Adrenal gland (tissue), 12 donors: ENCODE measurements around the gene TEKT1. TPM values are rescaled to one million over a fixed set of nuclear protein-coding genes. Genes with fewer than 3 reads are reported as not detected.

Experiments
- DNase-seq, 7 donors: peaks; one replicate each; pipeline ENCODE4 v3.0.0-alpha.2; 2019 to 2020
- H3K27ac ChIP-seq, 5 donors: fragments of 200-600 bp; sonication (generic) in 4 of 5; 1 replicate in 3 of 5; 2 replicates in 2 of 5; pipeline versions ENCODE4 v1.5.1 to v1.8.0; 2016 to 2020; ENCODE audit warnings: mild to moderate bottlenecking in 1 of 5
- H3K27me3 ChIP-seq: fragments of 200-600 bp; 2 replicates; pipeline ENCODE4 v1.8.0; 2021
- H3K36me3 ChIP-seq, 2 donors: fragments of 200-600 bp; replicated peaks in 1 of 2; 1 replicate in 1 of 2; 2 replicates in 1 of 2; pipeline versions ENCODE4 v1.5.1 to v1.8.0; 2018 to 2022
- H3K4me1 ChIP-seq, 2 donors: fragments of 200-600 bp; replicated peaks in 1 of 2; 1 replicate in 1 of 2; 2 replicates in 1 of 2; pipeline versions ENCODE4 v1.5.1 to v1.8.0; 2018 to 2021
- H3K4me3 ChIP-seq, 4 donors: fragments of 200-600 bp; sonication (generic) in 3 of 4; one replicate each; pipeline ENCODE4 v1.5.1; 2016 to 2018
- H3K9me3 ChIP-seq, 3 donors: fragments of 200-600 bp; sonication (generic) in 1 of 3; replicated peaks in 1 of 3; 1 replicate in 2 of 3; 2 replicates in 1 of 3; pipeline versions ENCODE4 v1.5.1 to v1.8.0; 2016 to 2021
- POLR2A ChIP-seq, 2 donors: fragments of 450-650 bp; IDR thresholded peaks; one replicate each; pipeline ENCODE4 v1.6.1; 2017; ENCODE audit warnings: antibody characterized with exemption in 2 of 2, mild to moderate bottlenecking in 2 of 2, moderate library complexity in 1 of 2
- WGBS, 4 donors: extraction: QIAGEN DNeasy Blood & Tissue Kit in 2 of 4; methylation state at CpG; one replicate each; pipeline versions ENCODE4 v1.1.5 to v1.1.7; 2013 to 2017; 5-methylcytosine and 5-hydroxymethylcytosine counted together
- intact Hi-C, 2 donors: fragments of 100-400 bp; cut with DNase I; formaldehyde crosslinking; loops; one replicate each; pipeline versions ENCODE4 v1.14.1 to v1.15.0; 2022 to 2023
- polyA plus RNA-seq, 3 donors: library from polyadenylated mRNA; stranded (reverse); fragments of 200-250 nt in 2 of 3; fragments of 350-450 nt in 1 of 3; fragmentation: Illumina TruSeq in 1 of 3; extraction: RNeasy Lipid Tissue Mini Kit (QIAGEN cat#74804) in 1 of 3; gene quantifications; one replicate each; pipeline ENCODE4 v1.2.3, GENCODE V29; 2013 to 2014
- total RNA-seq, 9 donors: library from RNA; depleted of rRNA in 4 of 9; stranded (reverse); fragments of >200 nt in 4 of 9; fragments of 120-200 nt in 1 of 9; fragmentation: NEBNext Ultra II Directional in 1 of 9; extraction: Animal tissue kit (Norgen Biotek cat#: 25700) in 1 of 9; gene quantifications; one replicate each; pipeline versions ENCODE4 v1.1.0 to v1.2.4, GENCODE V29; 2013 to 2023
- TF ChIP-seq, protein P1 (sequence below), 6 experiments: fragments of 450-650 bp in 4 of 6; fragments of 200-600 bp in 2 of 6; sonication (generic) in 1 of 6; IDR thresholded peaks; 1 replicate in 5 of 6; 2 replicates in 1 of 6; pipeline versions ENCODE4 v1.5.1 to v1.8.0; 2016 to 2021; ENCODE audit warnings: antibody characterized with exemption in 6 of 6, mild to moderate bottlenecking in 2 of 6, moderate library complexity in 1 of 6
- donor health status: healthy with polysubstance abuse.
- donor health status: Bipolar disorder and iron deficiency.
- donor health status: DM: yes; HTN: yes; CAD: no.
- donor health status: DM: no; HTN: no; CAD: no.
- donor health status: DM: no; HTN: no; CAD: no.
- donor health status: DM: yes; HTN: yes; CAD: no.

Gene TEKT1
- total and polyA plus RNA-seq, 12 donors, result 0.06 to 0.55 (median 0.16) TPM; not detected in 8

DNA sequence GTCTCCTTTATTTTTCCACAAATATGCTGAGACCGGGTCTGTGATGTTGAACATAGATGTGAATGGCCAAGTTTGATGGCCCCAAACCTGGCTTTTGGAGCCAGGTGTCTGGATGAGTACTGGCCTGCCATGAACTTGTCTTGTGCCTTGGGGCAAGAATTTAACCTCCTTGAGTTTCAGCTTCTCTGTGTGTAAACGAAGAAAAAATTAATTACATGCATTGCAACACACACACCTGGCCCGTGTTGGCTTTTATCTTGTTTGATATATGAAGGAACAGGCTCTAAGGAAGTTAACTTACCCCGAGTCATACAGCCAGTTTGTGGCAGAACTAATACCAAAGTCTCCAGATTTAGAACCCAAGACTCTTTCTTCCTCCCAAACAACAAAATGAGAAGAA, 42.4 kb downstream of the TEKT1 start:
- no peaks in the 10 kb centered on the region for H3K36me3 ChIP-seq
- H3K4me1 ChIP-seq, result no peaks in the 10 kb centered on the region
- TF ChIP-seq, protein P1, sequence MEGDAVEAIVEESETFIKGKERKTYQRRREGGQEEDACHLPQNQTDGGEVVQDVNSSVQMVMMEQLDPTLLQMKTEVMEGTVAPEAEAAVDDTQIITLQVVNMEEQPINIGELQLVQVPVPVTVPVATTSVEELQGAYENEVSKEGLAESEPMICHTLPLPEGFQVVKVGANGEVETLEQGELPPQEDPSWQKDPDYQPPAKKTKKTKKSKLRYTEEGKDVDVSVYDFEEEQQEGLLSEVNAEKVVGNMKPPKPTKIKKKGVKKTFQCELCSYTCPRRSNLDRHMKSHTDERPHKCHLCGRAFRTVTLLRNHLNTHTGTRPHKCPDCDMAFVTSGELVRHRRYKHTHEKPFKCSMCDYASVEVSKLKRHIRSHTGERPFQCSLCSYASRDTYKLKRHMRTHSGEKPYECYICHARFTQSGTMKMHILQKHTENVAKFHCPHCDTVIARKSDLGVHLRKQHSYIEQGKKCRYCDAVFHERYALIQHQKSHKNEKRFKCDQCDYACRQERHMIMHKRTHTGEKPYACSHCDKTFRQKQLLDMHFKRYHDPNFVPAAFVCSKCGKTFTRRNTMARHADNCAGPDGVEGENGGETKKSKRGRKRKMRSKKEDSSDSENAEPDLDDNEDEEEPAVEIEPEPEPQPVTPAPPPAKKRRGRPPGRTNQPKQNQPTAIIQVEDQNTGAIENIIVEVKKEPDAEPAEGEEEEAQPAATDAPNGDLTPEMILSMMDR (IDR thresholded peaks at IDR 0.05), result no peak
- intact Hi-C loops, result no loop called here
- H3K27me3 ChIP-seq, result peaks cover 6% of the 10 kb centered on the region
- H3K4me3 ChIP-seq, result no peak overlapping the region
- no peak overlapping the region for H3K27ac ChIP-seq
- no peak for DNase-seq
- WGBS, 4 donors, result 68 to 76% (median 73%) methylated on average over 4 of the region's 4 CpGs
- no peaks in the 10 kb centered on the region for H3K9me3 ChIP-seq

DNA sequence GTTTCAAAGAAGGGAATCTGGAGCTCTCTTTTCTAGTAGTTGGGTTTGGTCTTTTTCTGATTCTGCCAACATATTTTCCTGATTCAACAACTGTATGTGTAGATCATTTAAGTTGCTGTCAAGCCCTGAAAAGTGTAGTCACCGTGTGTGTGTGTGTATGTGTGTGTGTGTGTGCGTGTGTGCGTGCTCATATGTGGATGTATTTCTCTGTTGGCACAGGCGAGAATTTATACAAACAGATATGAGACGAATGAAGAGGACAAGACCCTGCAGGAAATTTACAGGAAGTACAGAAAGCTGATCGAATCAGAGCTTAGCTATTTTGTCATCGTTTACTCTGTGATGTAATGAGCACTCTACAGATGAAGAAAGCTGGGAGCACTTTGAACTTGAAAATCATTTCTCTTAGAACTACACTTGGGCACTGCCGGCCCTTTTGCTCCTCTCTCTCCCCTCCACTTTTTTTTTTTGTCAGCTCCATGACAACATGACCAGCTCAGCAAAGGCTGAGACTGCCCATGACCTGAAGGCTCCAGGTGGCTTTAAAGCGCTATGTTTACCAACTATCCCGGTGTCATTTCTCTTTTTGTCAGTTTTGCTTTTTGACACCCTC, 44.3 kb downstream of the TEKT1 start:
- WGBS, 4 donors, result 51 to 65% (median 61%) methylated on average over 10 of the region's 10 CpGs

GRCh38 chr17:6786618-6787017, 44.9 kb downstream of the TEKT1 start:
- no peak for DNase-seq
- no peak for TF ChIP-seq POLR2A (IDR thresholded peaks at IDR 0.05)
- TF ChIP-seq, protein P1 (IDR thresholded peaks at IDR 0.05), result no peak
- Histone ChIP-seq H3K27ac (no peak overlapping the region), H3K36me3 (no peaks in the 10 kb centered on the region), H3K4me1 (no peaks in the 10 kb centered on the region), H3K27me3 (peaks cover 4% of the 10 kb centered on the region), H3K9me3 (no peaks in the 10 kb centered on the region), H3K4me3 (no peak overlapping the region)
- WGBS, 4 donors, result 64 to 72% (median 69%) methylated on average over 8 of the region's 8 CpGs
- intact Hi-C loops, result no loop called here

More for the DNA sequence above, 44.3 kb downstream of the TEKT1 start:
- H3K36me3 ChIP-seq, result no peaks in the 10 kb centered on the region
- H3K27me3 ChIP-seq, result peaks cover 6% of the 10 kb centered on the region
- TF ChIP-seq POLR2A (IDR thresholded peaks at IDR 0.05), result no peak
- TF ChIP-seq, protein P1 (IDR thresholded peaks at IDR 0.05), result no peak
- no peaks in the 10 kb centered on the region for H3K4me1 ChIP-seq
- no peak overlapping the region for H3K4me3 ChIP-seq
- H3K9me3 ChIP-seq, result no peaks in the 10 kb centered on the region
- no peak for DNase-seq
- intact Hi-C loops, result no loop called here
- H3K27ac ChIP-seq, result no peak overlapping the region

- TF ChIP-seq, protein P1 (IDR thresholded peaks at IDR 0.05), result no peak
- no peak for DNase-seq
- Histone ChIP-seq H3K27ac (no peak overlapping the region), H3K27me3 (no peaks in the 10 kb centered on the region), H3K4me3 (no peak overlapping the region), H3K4me1 (no peaks in the 10 kb centered on the region), H3K36me3 (no peaks in the 10 kb centered on the region), H3K9me3 (no peaks in the 10 kb centered on the region)
- intact Hi-C loops, result no loop called here
- 75 to 85% (median 78%) methylated on average over 4 of the region's 4 CpGs for WGBS, 4 donors
Measured at GRCh38 chr17:6782244-6782643, 49.3 kb downstream of the TEKT1 start.
